ENCODE results near the gene L3HYPDH. TPM values are rescaled to one million over a fixed set of nuclear protein-coding genes. Genes with fewer than 3 reads are reported as not detected.

The L3HYPDH gene
- total RNA-seq, 1 experiment from 2014 or later, result 25.1 TPM

GRCh38 chr14:59458486-59458885, 25.7 kb downstream of the L3HYPDH start:
- Histone ChIP-seq H3K36me3 (ENCODE audit: control insufficient read depth, insufficient read depth, low read length) (peaks cover 7% of the 10 kb centered on the region; the same call in 1 of the 2 replicates), H3K4me1 (ENCODE audit: control insufficient read depth, insufficient read depth, low read length) (no peaks in the 10 kb centered on the region), H3K4me3 (ENCODE audit: low read depth in 2 of 2, low read length in 2 of 2) (no peak overlapping the region), H3K27me3 (ENCODE audit: control insufficient read depth, insufficient read depth, low read length) (no peaks in the 10 kb centered on the region), H3K27ac (ENCODE audit: low read length) (no peak overlapping the region), H3K9me3 (ENCODE audit: control insufficient read depth, insufficient read depth, low read depth, low read length) (no peaks in the 10 kb centered on the region)
- intact Hi-C loops (cut with micrococcal nuclease; ENCODE audit: unreplicated experiment) (no loop called here), in situ Hi-C loops (cut with HindIII; ENCODE audit: low pct_unique_long_range_greater_than_20kb, low sequenced_read_pairs) (no loop called here)
- DNase-seq (ENCODE audit: low read depth, low spot score), result no peak
- no TSS peak for BruUV-seq (replicated peaks)
- ATAC-seq, result no peak
- ChIA-PET POLR2A (no interaction called here), CTCF (no interaction called here)
- TF ChIP-seq TCF7L2 (IDR thresholded peaks at IDR 0.05; ENCODE audit: low read depth, low read length), result no peak
- no peak for TF ChIP-seq CTCF (IDR thresholded peaks at IDR 0.05)
- no peak for TF ChIP-seq REST (IDR thresholded peaks at IDR 0.05; ENCODE audit: insufficient read depth in 1 of 2, low read depth in 2 of 2, low read length in 1 of 2)
- no peak for TF ChIP-seq SIN3A (IDR thresholded peaks at IDR 0.05; ENCODE audit: borderline replicate concordance, insufficient read depth, low read depth, low read length)
- TF ChIP-seq POLR2AphosphoS5 (IDR thresholded peaks at IDR 0.05; ENCODE audit: low read depth, low read length), result no peak

- intact Hi-C loops (cut with micrococcal nuclease; ENCODE audit: unreplicated experiment) (no loop called here), in situ Hi-C loops (cut with HindIII; ENCODE audit: low pct_unique_long_range_greater_than_20kb, low sequenced_read_pairs) (no loop called here)
- ChIA-PET POLR2A (no interaction called here), CTCF (no interaction called here)
- no peak overlapping the region for H3K27ac ChIP-seq (ENCODE audit: low read length)
- no peak for TF ChIP-seq REST (IDR thresholded peaks at IDR 0.05; ENCODE audit: insufficient read depth in 1 of 2, low read depth in 2 of 2, low read length in 1 of 2)
- TF ChIP-seq TCF7L2 (IDR thresholded peaks at IDR 0.05; ENCODE audit: low read depth, low read length), result no peak
- no peak for TF ChIP-seq CTCF (IDR thresholded peaks at IDR 0.05)
- no peak for TF ChIP-seq SIN3A (IDR thresholded peaks at IDR 0.05; ENCODE audit: borderline replicate concordance, insufficient read depth, low read depth, low read length)
- no peak for TF ChIP-seq POLR2AphosphoS5 (IDR thresholded peaks at IDR 0.05; ENCODE audit: low read depth, low read length)
- ATAC-seq (no peak), DNase-seq (ENCODE audit: low read depth, low spot score) (no peak)
- H3K27me3 ChIP-seq (ENCODE audit: control insufficient read depth, insufficient read depth, low read length), result no peaks in the 10 kb centered on the region
- H3K9me3 ChIP-seq (ENCODE audit: control insufficient read depth, insufficient read depth, low read depth, low read length), result no peaks in the 10 kb centered on the region
- no peaks in the 10 kb centered on the region for H3K4me1 ChIP-seq (ENCODE audit: control insufficient read depth, insufficient read depth, low read length)
- no TSS peak for BruUV-seq (replicated peaks)
- H3K36me3 ChIP-seq (ENCODE audit: control insufficient read depth, insufficient read depth, low read length), result no peaks in the 10 kb centered on the region; the same call in 1 of the 2 replicates
- no peak overlapping the region for H3K4me3 ChIP-seq (ENCODE audit: low read depth in 2 of 2, low read length in 2 of 2)
Observed at GRCh38 chr14:59455411-59455810, 28.8 kb downstream of the L3HYPDH start.

Measured in Panc1 (cell line).